Endothelial cell of umbilical vein (primary cell): Measurements from ENCODE around the gene CTF1.

Experiments
- CTCF ChIP-seq, 2 donors: IDR thresholded peaks; 1 replicate in 1 of 2; 2 replicates in 1 of 2; pipeline ENCODE4 v1.5.1; 2011; ENCODE audit warnings: low read length in 2 of 2, mild to moderate bottlenecking in 2 of 2, moderate library complexity in 2 of 2, control low read depth in 1 of 2, inconsistent platforms in 1 of 2, low read depth in 1 of 2; ENCODE audit not compliant: insufficient read depth in 1 of 2; ENCODE audit errors: extremely low read depth in 1 of 2
- EZH2 ChIP-seq: IDR thresholded peaks from 2 replicates; pipeline ENCODE4 v1.6.1; 2012; ENCODE audit warnings: borderline replicate concordance, low read depth, mild to moderate bottlenecking, moderate library complexity, low read length, inconsistent platforms; ENCODE audit not compliant: severe bottlenecking
- FOS ChIP-seq: IDR thresholded peaks from 2 replicates; pipeline ENCODE4 v1.6.1; 2011; ENCODE audit warnings: mild to moderate bottlenecking, low read length, moderate library complexity, borderline replicate concordance; ENCODE audit not compliant: insufficient read depth
- GATA2 ChIP-seq: IDR thresholded peaks from 2 replicates; pipeline ENCODE4 v1.7.0; 2011; ENCODE audit warnings: low read depth, mild to moderate bottlenecking, moderate library complexity, mixed read lengths, low read length; ENCODE audit not compliant: insufficient read length, insufficient read depth
- MAX ChIP-seq: IDR thresholded peaks from 2 replicates; pipeline ENCODE4 v1.6.1; 2011; ENCODE audit not compliant: insufficient read depth, insufficient read length
- MYC ChIP-seq: IDR thresholded peaks from one replicate; pipeline ENCODE4 v1.6.1; 2011; ENCODE audit warnings: mild to moderate bottlenecking, low read depth, low read length
- POLR2A ChIP-seq: IDR thresholded peaks from 2 replicates; pipeline ENCODE4 v1.6.1; 2012; ENCODE audit warnings: low read depth, mild to moderate bottlenecking, control low read depth, low read length
- POLR2AphosphoS5 ChIP-seq: IDR thresholded peaks from 2 replicates; pipeline ENCODE4 v1.6.1; 2012; ENCODE audit warnings: low read depth, mild to moderate bottlenecking, control low read depth, low read length, moderate library complexity; ENCODE audit not compliant: insufficient read depth

- TF ChIP-seq POLR2A (no peak), CTCF (IDR thresholded peaks at IDR 0.05; ENCODE audit: extremely low read depth in 1 of 2, insufficient read depth in 1 of 2, low read depth in 1 of 2, low read length in 2 of 2) (no peak), POLR2AphosphoS5 (no peak), EZH2 (no peak), FOS (no peak), MAX (no peak), MYC (no peak), GATA2 (no peak)
These were observed 4.2 kb downstream of the CTF1 start for GRCh38 chr16:30900588-30900987.
